Stimulated activated CD8-positive, alpha-beta memory T cell treated with anti-CD3 and anti-CD28 coated beads, Interleukin-7, amount 100 ng/mL, for 4 hours (primary cell): ENCODE results near the gene ARL4D.

ENCODE experiments used
- DNase-seq, 2 donors: peaks; one replicate each; pipeline ENCODE4 v3.0.0-alpha.2; 2020; ENCODE audit warnings: low read depth in 2 of 2

The ARL4D gene

GRCh38 chr17:43427362-43428043, 28.7 kb downstream of the ARL4D start:
- DNase-seq: no peak

- no peak for DNase-seq
Observed at GRCh38 chr17:43428524-43428923, 29.7 kb downstream of the ARL4D start.

- no peak for DNase-seq
Observed at GRCh38 chr17:43430936-43431713, 32.3 kb downstream of the ARL4D start.

GRCh38 chr17:43431714-43432523, 33.1 kb downstream of the ARL4D start:
- DNase-seq: no peak

- no peak for DNase-seq
Observed at GRCh38 chr17:43434902-43435319, 36.1 kb downstream of the ARL4D start.

GRCh38 chr17:43437756-43438155, 39.0 kb downstream of the ARL4D start:
- DNase-seq: no peak

GRCh38 chr17:43438626-43439025, 39.8 kb downstream of the ARL4D start:
- no peak for DNase-seq

- DNase-seq: no peak
Observed at GRCh38 chr17:43439041-43439440, 40.2 kb downstream of the ARL4D start.

- no peak for DNase-seq
Observed at GRCh38 chr17:43442711-43443110, 43.9 kb downstream of the ARL4D start.

GRCh38 chr17:43443381-43443780, 44.6 kb downstream of the ARL4D start:
- DNase-seq: no peak

- no peak for DNase-seq
Observed at GRCh38 chr17:43444223-43445008, 45.6 kb downstream of the ARL4D start.

GRCh38 chr17:43445009-43445589, 46.3 kb downstream of the ARL4D start:
- DNase-seq: no peak

- DNase-seq: no peak
Observed at GRCh38 chr17:43446773-43447172, 48.0 kb downstream of the ARL4D start.

- DNase-seq: no peak
Observed at GRCh38 chr17:43448720-43449469, 50.1 kb downstream of the ARL4D start.

GRCh38 chr17:43449470-43450248, 50.9 kb downstream of the ARL4D start:
- DNase-seq: no peak
